GM12891 (cell line): ENCODE measurements around the gene NOG.
A peak's percentile ranks its signal among the peaks of the same experiment; 100 is the strongest.

Source experiments
- DNase-seq: peaks from one replicate; pipeline ENCODE4 v3.0.0; 2011; ENCODE audit warnings: low spot score; ENCODE audit not compliant: insufficient read length
- FAIRE-seq: peaks from 2 replicates; lab custom pipeline; 2011; peaks lifted over from hg19 to GRCh38; lab: Jason Lieb, UNC
- PAX5 ChIP-seq: IDR thresholded peaks from 2 replicates; pipeline ENCODE4 v1.6.1; 2011; ENCODE audit warnings: low read length, moderate library complexity, mild to moderate bottlenecking; ENCODE audit not compliant: insufficient read depth, severe bottlenecking
- POLR2A ChIP-seq: IDR thresholded peaks from 2 replicates; pipeline ENCODE4 v1.6.1; 2011; ENCODE audit warnings: low read depth, low read length, control low read depth
- POLR2AphosphoS5 ChIP-seq: IDR thresholded peaks from 2 replicates; pipeline ENCODE4 v1.6.1; 2011; ENCODE audit warnings: low read depth, low read length, control low read depth
- POU2F2 ChIP-seq: IDR thresholded peaks from 2 replicates; pipeline ENCODE4 v1.6.1; 2011; ENCODE audit warnings: low read depth, mild to moderate bottlenecking, control low read depth, low read length, moderate library complexity
- SPI1 ChIP-seq: IDR thresholded peaks from 2 replicates; pipeline ENCODE4 v1.6.1; 2011; ENCODE audit warnings: low read depth, low read length, control low read depth
- TAF1 ChIP-seq: IDR thresholded peaks from 2 replicates; pipeline ENCODE4 v1.6.1; 2011; ENCODE audit warnings: low read depth, low read length, control low read depth

The NOG gene

DNA sequence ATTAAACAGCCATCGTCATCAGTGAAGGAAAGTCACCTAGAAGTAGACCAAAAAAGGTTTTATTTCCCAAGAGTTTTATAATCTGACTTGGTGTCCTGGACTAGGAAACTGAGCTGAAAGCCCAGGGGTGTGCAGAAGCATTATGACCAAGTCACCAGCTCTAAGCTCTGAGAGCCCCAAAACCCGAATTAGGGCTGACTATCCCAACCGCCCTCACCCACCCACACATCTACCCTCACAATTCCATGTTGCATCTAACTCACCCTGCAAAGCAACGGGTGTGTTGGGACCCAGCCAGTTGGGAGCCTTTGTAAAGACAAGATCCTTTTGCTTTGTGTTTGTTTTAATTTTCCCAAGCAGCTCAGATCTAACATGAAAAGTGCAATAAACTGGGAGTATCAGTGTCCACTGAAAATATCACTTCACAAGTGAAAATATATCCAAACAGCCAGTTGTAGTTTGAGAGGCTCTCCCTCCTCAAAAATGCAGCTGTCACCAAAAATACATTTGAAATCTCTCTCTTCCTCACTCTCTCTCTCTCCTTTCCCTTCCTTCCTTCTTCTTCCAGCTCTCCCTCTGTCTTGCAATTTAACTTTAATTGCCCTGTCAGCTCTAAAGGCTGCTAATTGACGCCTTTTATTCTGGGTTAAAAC is 16.2 kb upstream of the NOG start:
- no peak for FAIRE-seq
- DNase-seq: no peak
- no peak for TF ChIP-seq POLR2A

DNA sequence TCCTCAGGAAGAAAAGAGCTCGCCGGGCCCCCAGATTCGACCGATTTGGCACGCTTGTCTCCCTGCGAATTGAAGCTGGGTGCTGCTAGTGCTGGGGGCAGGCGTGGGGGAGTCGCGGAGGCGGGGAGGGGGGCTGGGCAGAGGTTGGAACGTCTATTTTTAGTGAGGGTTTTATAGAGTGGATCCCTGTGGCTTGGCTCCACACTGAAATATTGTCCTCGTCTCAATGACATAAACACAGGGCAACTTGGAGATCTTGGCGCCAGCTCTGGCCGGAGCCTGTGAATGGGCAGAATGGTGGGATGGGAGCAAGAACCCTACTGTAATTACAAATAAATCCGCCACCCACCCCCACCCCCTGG is 15.7 kb upstream of the NOG start:
- FAIRE-seq (no peak), DNase-seq (no peak)
- TF ChIP-seq PAX5 (no peak), POLR2A (no peak), SPI1 (no peak)

GRCh38 chr17:56581635-56582627 is 11.6 kb upstream of the NOG start:
- TF ChIP-seq POU2F2 (no peak), POLR2A (no peak), TAF1 (no peak), PAX5 (no peak), SPI1 (no peak), POLR2AphosphoS5 (no peak)
- DNase-seq: no peak

DNA sequence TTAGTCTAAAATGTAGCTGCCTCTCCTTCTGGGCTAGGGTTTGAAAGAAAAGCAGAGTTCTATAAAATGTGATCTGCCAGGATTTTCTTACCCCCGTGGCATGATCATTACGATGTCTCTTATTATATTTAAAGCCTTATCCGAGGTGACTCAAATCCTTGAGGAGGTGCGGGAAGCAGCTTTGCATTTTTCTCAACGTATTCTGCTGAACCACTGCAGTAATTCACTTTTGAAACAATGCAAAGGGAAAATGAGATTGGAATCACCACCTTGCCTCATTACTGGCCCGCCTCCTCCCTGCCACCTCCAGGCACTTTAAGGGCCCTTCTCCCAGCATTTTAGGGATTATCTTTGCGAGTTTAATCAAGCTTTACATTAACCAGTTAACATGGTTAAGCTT is 9.7 kb upstream of the NOG start:
- FAIRE-seq (no peak), DNase-seq (no peak)
- TF ChIP-seq POLR2AphosphoS5: no peak

More at GRCh38 chr17:56581635-56582627, 11.6 kb upstream of the NOG start:
- no peak for FAIRE-seq

DNA sequence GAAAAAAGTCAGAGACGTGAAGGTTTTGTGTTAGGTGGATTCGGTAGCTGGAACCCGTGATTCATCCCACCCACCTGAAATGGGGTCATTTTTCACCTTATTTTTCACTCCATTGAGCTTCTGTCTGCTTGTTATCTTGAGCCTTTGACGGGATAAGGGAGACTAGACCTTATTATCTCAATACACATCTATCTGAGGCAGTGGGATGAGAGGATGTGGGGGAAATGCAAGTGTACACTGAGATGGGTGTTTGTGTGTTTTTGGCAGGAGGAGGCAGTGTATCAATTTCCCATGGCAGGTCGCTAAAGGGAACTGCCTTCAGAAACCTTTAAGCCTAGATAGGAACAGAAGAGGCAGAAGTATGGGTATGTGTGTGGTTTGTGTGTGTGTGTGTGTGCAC is 6.2 kb upstream of the NOG start:
- no peak for TF ChIP-seq SPI1
- no peak for TF ChIP-seq TAF1
- TF ChIP-seq POLR2AphosphoS5: no peak
- no peak for TF ChIP-seq PAX5
- TF ChIP-seq POLR2A: no peak
- TF ChIP-seq POU2F2: no peak
- FAIRE-seq (no peak), DNase-seq (no peak)

DNA sequence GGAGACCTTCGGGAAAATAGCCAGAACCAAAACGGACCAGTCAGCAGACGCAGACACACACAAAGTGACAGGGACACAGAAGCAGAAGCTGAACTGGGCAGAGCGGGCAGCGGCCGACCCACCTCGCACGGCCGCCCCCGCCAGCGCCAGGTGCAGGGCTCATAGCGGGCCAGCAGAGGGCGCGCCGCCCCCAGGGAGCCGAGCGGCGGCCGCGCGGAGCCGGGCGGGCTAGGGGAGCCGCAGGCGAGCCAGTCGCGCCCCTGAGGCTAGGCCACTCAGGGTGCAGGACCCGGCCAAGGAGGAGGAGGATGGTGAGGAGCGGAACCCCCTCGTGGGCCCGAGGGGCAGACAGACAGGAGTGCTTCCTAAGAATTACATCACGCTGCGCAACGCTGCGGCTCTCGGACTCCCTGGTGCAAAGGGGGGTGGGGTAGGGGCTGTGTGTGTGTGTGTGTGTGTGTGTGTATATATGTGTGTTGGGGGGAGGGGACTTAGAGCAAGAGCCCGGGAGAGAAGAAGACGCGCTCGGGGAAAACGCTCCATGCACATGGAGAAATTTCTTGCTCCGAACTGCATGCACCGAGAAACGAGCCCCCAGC is 913 bp upstream of the NOG start:
- DNase-seq (peak; percentile 81), FAIRE-seq (peak; percentile 59)
- TF ChIP-seq POU2F2 (no peak), POLR2AphosphoS5 (no peak), TAF1 (no peak), SPI1 (no peak), POLR2A (no peak), PAX5 (no peak)

- TF ChIP-seq TAF1 (no peak), POLR2AphosphoS5 (no peak), SPI1 (no peak), POLR2A (no peak), PAX5 (no peak), POU2F2 (no peak)
- DNase-seq (peak; percentile 30), FAIRE-seq (no peak)
These were observed 333 bp upstream of the NOG start for GRCh38 chr17:56593086-56593645.

- TF ChIP-seq POLR2A: no peak
- no peak for TF ChIP-seq PAX5
- no peak for TF ChIP-seq POLR2AphosphoS5
- TF ChIP-seq POU2F2: no peak
- TF ChIP-seq TAF1: no peak
- no peak for TF ChIP-seq SPI1
These were observed 1.0 kb downstream of the NOG start for GRCh38 chr17:56594320-56595107.

DNA sequence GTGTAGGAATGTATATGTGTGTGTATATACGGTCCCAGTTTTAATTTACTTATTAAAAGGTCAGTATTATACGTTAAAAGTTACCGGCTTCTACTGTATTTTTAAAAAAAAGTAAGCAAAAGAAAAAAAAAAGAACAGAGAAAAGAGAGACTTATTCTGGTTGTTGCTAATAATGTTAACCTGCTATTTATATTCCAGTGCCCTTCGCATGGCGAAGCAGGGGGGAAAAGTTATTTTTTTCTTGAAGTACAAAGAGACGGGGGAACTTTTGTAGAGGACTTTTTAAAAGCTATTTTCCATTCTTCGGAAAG is 1.6 kb downstream of the NOG start:
- no peak for FAIRE-seq

More at GRCh38 chr17:56594320-56595107, 1.0 kb downstream of the NOG start:
- DNase-seq (peak; percentile 32), FAIRE-seq (no peak)

More for the DNA sequence above, 1.6 kb downstream of the NOG start:
- DNase-seq: no peak
- TF ChIP-seq POLR2AphosphoS5 (no peak), SPI1 (no peak), POU2F2 (no peak), PAX5 (no peak), POLR2A (no peak), TAF1 (no peak)
